Activated CD8-positive, alpha-beta memory T cell treated with anti-CD3 and anti-CD28 coated beads, Interleukin-2, amount 10 ng/mL, durations not matched to agents 7 days and 5 days (primary cell): Measurements from ENCODE around the gene SDS. TPM values are rescaled to one million over a fixed set of nuclear protein-coding genes. Genes with fewer than 3 reads are reported as not detected.

Source experiments
- ATAC-seq: fragments of 150-1000 bp; cut with Tn5 transposase; one replicate; pipeline ENCODE4 v1.10.0; 2021; ENCODE audit warnings: moderate library complexity
- CTCF ChIA-PET: fragments of 350-600 bp; sonication (Branson Sonifier 250); formaldehyde crosslinking; loops from one replicate; lab custom pipeline; 2021; ENCODE audit warnings: antibody characterized with exemption; lab: Charles Lee
- DNase-seq: peaks from one replicate; pipeline ENCODE4 v3.0.0-alpha.2; 2020
- H3K27ac Mint-ChIP-seq: one replicate; pipeline ENCODE4 v1.8.0; 2021; ENCODE audit warnings: mild to moderate bottlenecking, mixed read lengths
- H3K27me3 Mint-ChIP-seq: one replicate; pipeline ENCODE4 v1.8.0; 2021; ENCODE audit warnings: mixed read lengths
- H3K36me3 Mint-ChIP-seq: one replicate; pipeline ENCODE4 v1.8.0; 2021; ENCODE audit warnings: mild to moderate bottlenecking, mixed read lengths
- H3K4me1 Mint-ChIP-seq: one replicate; pipeline ENCODE4 v1.8.0; 2021; ENCODE audit warnings: mixed read lengths
- H3K4me3 Mint-ChIP-seq: one replicate; pipeline ENCODE4 v1.8.0; 2021; ENCODE audit warnings: mild to moderate bottlenecking, moderate library complexity, mixed read lengths
- H3K9me3 Mint-ChIP-seq: one replicate; pipeline ENCODE4 v1.8.0; 2022; ENCODE audit warnings: low read depth, mixed read lengths
- total RNA-seq, 2 experiments: library from RNA; stranded (reverse); gene quantifications; one replicate each; pipeline ENCODE4 v1.2.3, GENCODE V29; 2021

Gene SDS
- total RNA-seq, 2 experiments from 2014 or later: not detected

DNA sequence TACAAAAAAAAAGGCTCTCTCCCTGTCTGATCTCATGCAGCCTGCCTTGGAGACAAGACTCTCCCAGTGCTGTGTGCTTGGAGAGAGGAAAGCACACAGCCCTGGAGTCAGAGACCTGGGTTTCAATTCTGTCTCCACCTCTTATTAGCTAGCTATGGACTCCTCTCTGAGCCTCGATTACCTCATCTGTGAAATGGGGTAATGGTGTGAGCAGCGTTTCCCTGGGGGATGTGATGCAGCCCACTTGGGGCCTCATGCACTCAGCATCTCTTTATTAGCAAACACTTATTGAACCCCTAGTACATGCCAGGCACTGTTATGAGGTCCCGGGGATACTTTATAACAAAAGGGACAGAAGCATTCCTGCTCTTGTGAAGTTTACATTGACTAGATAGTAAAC, 12.5 kb downstream of the SDS start:
- ATAC-seq: no peak
- no peaks in the 10 kb centered on the region for H3K4me1 Mint-ChIP-seq
- no peaks in the 10 kb centered on the region for H3K9me3 Mint-ChIP-seq
- CTCF ChIA-PET: no interaction called here
- no peak overlapping the region for H3K4me3 Mint-ChIP-seq
- H3K27ac Mint-ChIP-seq: no peak overlapping the region
- no peaks in the 10 kb centered on the region for H3K27me3 Mint-ChIP-seq
- no peaks in the 10 kb centered on the region for H3K36me3 Mint-ChIP-seq
- DNase-seq: no peak

DNA sequence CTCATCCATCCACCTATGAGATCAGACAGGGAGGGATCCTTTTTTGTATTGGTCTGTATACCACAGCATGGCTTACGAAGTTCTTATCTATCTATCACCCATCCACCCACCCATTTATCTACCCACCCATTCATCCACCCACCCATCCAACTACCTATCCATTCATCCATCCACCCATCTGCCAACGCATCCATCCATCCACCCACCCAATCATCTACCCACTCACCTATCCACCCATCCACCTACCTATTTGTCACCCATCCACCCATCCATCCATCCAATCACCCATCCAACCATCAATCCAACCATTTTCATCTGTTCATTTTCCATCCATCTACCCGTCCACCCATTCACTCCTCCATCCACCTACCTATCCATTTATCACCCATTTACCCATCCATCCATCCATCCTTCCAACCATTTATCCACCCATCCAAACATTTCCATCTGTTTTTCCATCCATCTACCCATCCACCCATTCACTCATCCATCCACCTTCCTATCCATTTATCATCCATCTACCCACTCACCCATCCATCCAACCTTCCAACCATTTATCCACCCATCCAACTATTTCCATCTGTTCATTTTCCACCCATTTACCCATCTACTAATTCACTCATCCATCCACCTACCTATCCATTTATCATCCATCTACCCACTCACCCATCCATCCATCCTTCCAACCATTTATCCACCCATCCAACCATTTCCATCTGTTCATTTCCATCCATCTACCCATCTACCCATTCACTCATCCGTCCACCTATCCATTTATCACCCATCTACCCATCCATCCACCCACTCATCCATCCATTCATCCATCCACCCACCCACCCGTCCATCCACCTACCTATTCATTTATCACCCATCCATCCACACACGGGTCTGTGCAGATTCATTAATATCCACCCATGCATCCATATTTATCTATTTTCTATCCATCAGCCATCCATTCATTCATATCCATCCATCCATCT, 13.3 kb downstream of the SDS start:
- no peaks in the 10 kb centered on the region for H3K36me3 Mint-ChIP-seq
- no peak overlapping the region for H3K27ac Mint-ChIP-seq
- H3K9me3 Mint-ChIP-seq: no peaks in the 10 kb centered on the region
- no peaks in the 10 kb centered on the region for H3K27me3 Mint-ChIP-seq
- H3K4me1 Mint-ChIP-seq: no peaks in the 10 kb centered on the region
- DNase-seq (no peak), ATAC-seq (no peak)
- CTCF ChIA-PET: no interaction called here
- no peak overlapping the region for H3K4me3 Mint-ChIP-seq

GRCh38 chr12:113388351-113388750, 15.3 kb downstream of the SDS start:
- H3K4me1 Mint-ChIP-seq: no peaks in the 10 kb centered on the region
- DNase-seq: no peak
- no peak for ATAC-seq
- no peaks in the 10 kb centered on the region for H3K36me3 Mint-ChIP-seq
- H3K27ac Mint-ChIP-seq: no peak overlapping the region
- H3K4me3 Mint-ChIP-seq: no peak overlapping the region
- no peaks in the 10 kb centered on the region for H3K9me3 Mint-ChIP-seq
- H3K27me3 Mint-ChIP-seq: no peaks in the 10 kb centered on the region
- CTCF ChIA-PET: interaction anchor here (0.7 kb wide), 1 partner anchor 19 kb away, joined by 4 read pairs; no protein-coding TSS in a partner anchor

DNA sequence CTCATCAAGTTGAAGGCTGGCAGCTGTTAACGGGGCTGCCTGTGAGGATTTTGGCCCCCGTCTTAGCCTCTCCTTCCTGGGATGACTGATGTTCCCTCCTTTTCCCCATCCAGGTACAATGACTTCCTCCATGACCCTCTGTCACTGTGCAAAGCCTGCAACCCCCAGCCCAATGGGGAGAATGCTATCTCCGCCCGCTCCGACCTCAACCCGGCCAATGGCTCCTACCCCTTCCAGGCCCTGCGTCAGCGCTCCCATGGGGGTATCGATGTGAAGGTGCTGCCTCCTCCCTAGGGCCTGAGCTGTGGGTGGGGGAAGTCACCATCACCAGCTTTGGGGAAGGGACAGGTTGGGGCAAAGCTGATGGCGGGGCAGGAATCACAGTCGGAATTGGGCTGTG, 16.1 kb downstream of the SDS start:
- no peak overlapping the region for H3K27ac Mint-ChIP-seq
- no peaks in the 10 kb centered on the region for H3K27me3 Mint-ChIP-seq
- H3K4me3 Mint-ChIP-seq: no peak overlapping the region
- no peaks in the 10 kb centered on the region for H3K36me3 Mint-ChIP-seq
- H3K4me1 Mint-ChIP-seq: no peaks in the 10 kb centered on the region
- CTCF ChIA-PET: no interaction called here
- ATAC-seq (no peak), DNase-seq (no peak)
- no peaks in the 10 kb centered on the region for H3K9me3 Mint-ChIP-seq

DNA sequence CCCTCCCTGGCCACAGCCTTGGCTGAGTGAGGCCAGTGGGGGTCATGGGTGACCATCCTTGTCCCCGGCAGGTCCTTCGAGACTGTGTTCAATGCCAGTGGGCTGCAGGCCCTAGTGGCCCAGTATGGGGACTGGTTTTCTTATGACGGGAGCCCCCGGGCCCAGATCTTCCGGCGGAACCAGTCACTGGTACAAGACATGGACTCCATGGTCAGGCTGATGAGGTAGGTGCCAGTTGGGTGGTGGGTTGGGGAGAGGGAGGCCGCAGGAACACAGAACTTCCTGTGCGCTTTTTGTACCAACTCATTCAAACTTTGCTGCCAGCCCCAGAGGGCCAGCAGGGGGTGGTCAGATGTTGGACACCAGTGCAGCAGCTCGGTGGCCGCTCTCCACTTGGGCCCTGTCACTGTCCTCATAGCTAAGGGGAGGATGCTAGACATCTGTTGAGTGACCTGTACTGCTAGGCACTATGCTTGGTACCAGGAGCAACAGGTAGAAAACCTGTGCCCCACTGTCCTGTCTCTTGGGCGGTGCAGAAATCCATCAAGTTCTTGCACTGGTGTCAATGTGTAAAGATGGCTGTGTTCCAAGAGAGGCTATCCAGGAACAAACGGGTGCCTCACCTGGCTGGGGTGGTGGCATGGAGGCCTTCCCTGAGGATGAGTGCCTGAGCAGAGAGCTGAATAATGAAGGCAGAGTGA, 16.7 kb downstream of the SDS start:
- H3K9me3 Mint-ChIP-seq: no peaks in the 10 kb centered on the region
- no peak for ATAC-seq
- DNase-seq: no peak
- CTCF ChIA-PET: no interaction called here
- no peaks in the 10 kb centered on the region for H3K36me3 Mint-ChIP-seq
- no peak overlapping the region for H3K27ac Mint-ChIP-seq
- no peak overlapping the region for H3K4me3 Mint-ChIP-seq
- H3K27me3 Mint-ChIP-seq: no peaks in the 10 kb centered on the region
- H3K4me1 Mint-ChIP-seq: no peaks in the 10 kb centered on the region

- Mint-ChIP-seq H3K36me3 (no peaks in the 10 kb centered on the region), H3K27me3 (no peaks in the 10 kb centered on the region), H3K4me1 (no peaks in the 10 kb centered on the region), H3K4me3 (no peak overlapping the region), H3K27ac (no peak overlapping the region), H3K9me3 (no peaks in the 10 kb centered on the region)
- DNase-seq (no peak), ATAC-seq (no peak)
- CTCF ChIA-PET: interaction anchor here (0.6 to 1.2 kb wide), 2 partner anchors 40 to 233 kb away, joined by 3 read pairs; no protein-coding TSS in a partner anchor
Measured at GRCh38 chr12:113385282-113385882, 18.3 kb downstream of the SDS start.

DNA sequence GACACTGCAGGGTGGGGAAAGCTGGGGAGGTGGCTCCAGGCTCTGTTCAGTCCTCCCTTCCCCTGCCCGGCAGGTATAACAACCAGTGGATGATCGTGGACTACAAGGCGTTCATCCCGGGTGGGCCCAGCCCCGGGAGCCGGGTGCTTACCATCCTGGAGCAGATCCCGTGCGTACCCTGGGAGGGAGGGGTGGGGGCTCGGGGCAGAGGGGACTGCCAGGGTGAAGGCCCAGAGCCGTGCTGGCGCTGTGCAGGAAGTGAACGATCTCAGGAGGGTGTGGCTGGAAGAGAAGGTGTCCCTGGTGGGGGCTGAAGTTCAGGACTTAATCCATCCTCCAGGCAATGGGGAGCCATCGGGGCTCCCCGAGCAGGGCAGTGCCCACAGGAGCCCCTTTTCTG, 18.9 kb downstream of the SDS start:
- no peak overlapping the region for H3K4me3 Mint-ChIP-seq
- no peaks in the 10 kb centered on the region for H3K9me3 Mint-ChIP-seq
- no peaks in the 10 kb centered on the region for H3K27me3 Mint-ChIP-seq
- DNase-seq (no peak), ATAC-seq (no peak)
- H3K4me1 Mint-ChIP-seq: no peaks in the 10 kb centered on the region
- no peak overlapping the region for H3K27ac Mint-ChIP-seq
- H3K36me3 Mint-ChIP-seq: no peaks in the 10 kb centered on the region
- CTCF ChIA-PET: interaction anchor here (1.2 kb wide), 1 partner anchor 41 kb away, joined by 3 read pairs; no protein-coding TSS in a partner anchor

GRCh38 chr12:113382206-113382605, 21.5 kb downstream of the SDS start:
- Mint-ChIP-seq H3K27me3 (no peaks in the 10 kb centered on the region), H3K4me3 (no peak overlapping the region), H3K9me3 (no peaks in the 10 kb centered on the region), H3K4me1 (no peaks in the 10 kb centered on the region), H3K27ac (no peak overlapping the region), H3K36me3 (peaks cover 1% of the 10 kb centered on the region)
- DNase-seq: no peak
- ATAC-seq: no peak
- CTCF ChIA-PET: no interaction called here

DNA sequence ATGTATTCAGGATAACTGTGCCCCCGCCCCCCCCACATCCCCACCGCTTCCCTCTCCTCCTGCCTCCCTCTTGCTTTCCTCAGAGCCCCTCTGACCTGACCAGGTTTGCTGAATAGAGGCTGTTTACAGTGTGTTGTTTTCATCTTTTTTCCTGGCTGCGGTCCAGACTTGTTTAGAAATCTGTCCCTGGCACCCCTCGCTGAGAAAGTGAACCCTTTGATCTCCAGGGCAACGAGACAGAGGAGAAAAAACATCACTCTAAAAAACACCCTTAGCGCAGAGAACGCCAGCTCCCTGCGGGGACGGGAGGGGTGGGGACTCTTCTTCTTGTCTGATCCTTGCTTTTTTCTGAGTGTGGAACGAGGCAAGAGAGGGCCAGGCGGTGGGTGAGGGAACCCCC, 22.5 kb downstream of the SDS start:
- ATAC-seq (no peak), DNase-seq (no peak)
- Mint-ChIP-seq H3K36me3 (peaks cover 1% of the 10 kb centered on the region), H3K9me3 (no peaks in the 10 kb centered on the region), H3K4me1 (no peaks in the 10 kb centered on the region), H3K27me3 (no peaks in the 10 kb centered on the region), H3K27ac (no peak overlapping the region), H3K4me3 (no peak overlapping the region)
- CTCF ChIA-PET: no interaction called here

DNA sequence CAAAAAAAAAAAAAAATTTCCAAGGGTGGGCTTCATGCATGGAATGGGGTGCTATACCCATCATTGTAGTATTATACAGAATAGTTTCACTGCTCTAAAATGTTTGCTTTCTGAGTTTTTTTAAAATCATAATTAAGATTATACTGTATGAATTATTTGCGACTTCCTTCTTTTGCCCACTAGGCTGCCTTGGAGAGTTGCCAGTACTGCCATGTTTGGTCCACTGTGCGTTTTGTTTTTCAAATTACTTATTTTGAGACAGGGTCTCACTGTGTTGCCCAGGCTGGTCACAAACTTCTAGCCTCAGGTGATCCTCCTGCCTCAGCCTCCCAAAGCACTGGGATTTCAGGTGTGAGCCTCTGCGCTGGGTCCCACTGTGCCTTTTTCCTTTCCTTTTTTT, 25.4 kb downstream of the SDS start:
- DNase-seq (no peak), ATAC-seq (no peak)
- H3K4me3 Mint-ChIP-seq: no peak overlapping the region
- CTCF ChIA-PET: no interaction called here
- H3K9me3 Mint-ChIP-seq: no peaks in the 10 kb centered on the region
- H3K4me1 Mint-ChIP-seq: no peaks in the 10 kb centered on the region
- H3K27me3 Mint-ChIP-seq: no peaks in the 10 kb centered on the region
- H3K27ac Mint-ChIP-seq: no peak overlapping the region
- H3K36me3 Mint-ChIP-seq: peaks cover 1% of the 10 kb centered on the region

- ATAC-seq (no peak), DNase-seq (no peak)
- Mint-ChIP-seq H3K4me1 (peaks cover 7% of the 10 kb centered on the region), H3K36me3 (peaks cover 1% of the 10 kb centered on the region), H3K27me3 (no peaks in the 10 kb centered on the region), H3K9me3 (no peaks in the 10 kb centered on the region), H3K4me3 (no peak overlapping the region), H3K27ac (no peak overlapping the region)
- CTCF ChIA-PET: no interaction called here
Measured at GRCh38 chr12:113374823-113375428, 28.8 kb downstream of the SDS start.

- DNase-seq (no peak), ATAC-seq (no peak)
- peaks cover 1% of the 10 kb centered on the region for H3K36me3 Mint-ChIP-seq
- H3K27ac Mint-ChIP-seq: no peak overlapping the region
- CTCF ChIA-PET: no interaction called here
- H3K4me3 Mint-ChIP-seq: no peak overlapping the region
- H3K27me3 Mint-ChIP-seq: no peaks in the 10 kb centered on the region
- H3K4me1 Mint-ChIP-seq: peaks cover 7% of the 10 kb centered on the region
- no peaks in the 10 kb centered on the region for H3K9me3 Mint-ChIP-seq
Measured at GRCh38 chr12:113373969-113374368, 29.7 kb downstream of the SDS start.

GRCh38 chr12:113373440-113373839, 30.2 kb downstream of the SDS start:
- H3K4me1 Mint-ChIP-seq: peaks cover 7% of the 10 kb centered on the region
- no peak overlapping the region for H3K4me3 Mint-ChIP-seq
- no peaks in the 10 kb centered on the region for H3K27me3 Mint-ChIP-seq
- CTCF ChIA-PET: no interaction called here
- ATAC-seq (no peak), DNase-seq (no peak)
- no peak overlapping the region for H3K27ac Mint-ChIP-seq
- H3K36me3 Mint-ChIP-seq: peaks cover 1% of the 10 kb centered on the region
- no peaks in the 10 kb centered on the region for H3K9me3 Mint-ChIP-seq
